ENCODE data around the gene EFCC1. TPM values are rescaled to one million over a fixed set of nuclear protein-coding genes. Genes with fewer than 3 reads are reported as not detected.

The EFCC1 gene
- total and polyA plus RNA-seq, 2 of the 8 experiments (the other 6 are each of a cell fraction or from before 2014, with no cell fraction given) = 0.14 to 0.37 TPM

- Histone ChIP-seq H2BK12ac (ENCODE audit: low read depth, low read length) (no peak overlapping the region), H4K20me1 (replicated peaks in 1 of 2; ENCODE audit: control insufficient read depth in 1 of 2, insufficient read depth in 2 of 2, low read length in 2 of 2) (no peaks in the 10 kb centered on the region), H3K27ac (ENCODE audit: low read depth, low read length) (no peak overlapping the region), H3K4me1 (replicated peaks in 1 of 4; ENCODE audit: control insufficient read depth in 3 of 4, insufficient read depth in 4 of 4, low read length in 3 of 4) (peaks cover 2 to 15% (median 5%) of the 10 kb centered on the region in 4 experiments; a peak in 6 of 7 replicates), H3K23me2 (ENCODE audit: low read depth, low read length) (no peaks in the 10 kb centered on the region), H3K18ac (ENCODE audit: extremely low read depth, low read length) (no peak overlapping the region), H3K23ac (ENCODE audit: insufficient read length) (no peak overlapping the region), H3K4ac (replicated peaks; ENCODE audit: insufficient read length, low read depth, low read length) (no peak overlapping the region), H3K79me2 (ENCODE audit: control insufficient read depth in 1 of 2, insufficient read depth in 2 of 2, low read length in 2 of 2) (no peaks in the 10 kb centered on the region), H3K4me2 (ENCODE audit: insufficient read depth in 1 of 2, low read depth in 2 of 2, low read length in 2 of 2) (no peak overlapping the region), H3K56ac (replicated peaks; ENCODE audit: insufficient read length, low read depth, low read length) (no peak overlapping the region), H3K9me3 (ENCODE audit: insufficient read depth in 2 of 2, low read depth in 1 of 2, low read length in 1 of 2) (no peaks in the 10 kb centered on the region), H4K8ac (ENCODE audit: extremely low read depth, insufficient read depth, low read length) (peak overlapping the region; percentile 43; the same call in 1 of the 2 replicates), H4K5ac (ENCODE audit: insufficient read length, low read depth, low read length) (no peak overlapping the region), H3K14ac (ENCODE audit: insufficient read length) (no peak overlapping the region), H2BK15ac (ENCODE audit: low read length) (no peak overlapping the region), H3K9ac (replicated peaks in 1 of 4; ENCODE audit: extremely low read depth in 1 of 4, low read depth in 3 of 4, low read length in 3 of 4) (no peak overlapping the region), H2AFZ (ENCODE audit: low read length) (no peak overlapping the region), H2BK20ac (ENCODE audit: low read length) (0 out of 2 replicates have a peak overlapping the region, but pooled peaks have one; percentile 18), H2AK5ac (ENCODE audit: low read depth, low read length) (0 out of 2 replicates have a peak overlapping the region, but pooled peaks have one; percentile 24), H2BK120ac (replicated peaks; ENCODE audit: low read depth, low read length) (no peak overlapping the region), H2BK5ac (ENCODE audit: low read depth, low read length) (no peak overlapping the region), H3K79me1 (ENCODE audit: low read depth, low read length) (no peaks in the 10 kb centered on the region), H3K36me3 (ENCODE audit: control insufficient read depth in 2 of 4, insufficient read depth in 4 of 4, low read length in 3 of 4) (no peaks in the 10 kb centered on the region), H3K4me3 (ENCODE audit: extremely low read depth in 1 of 4, insufficient read depth in 2 of 4, low read depth in 3 of 4, low read length in 4 of 4) (no peak overlapping the region), H3K27me3 (replicated peaks in 1 of 4; ENCODE audit: control insufficient read depth in 3 of 4, extremely low read depth in 1 of 4, insufficient read depth in 3 of 4, low read length in 3 of 4) (no peaks in the 10 kb centered on the region; a peak in 1 of 7 replicates), H4K91ac (replicated peaks; ENCODE audit: insufficient read length, low read length) (no peak overlapping the region)
- WGBS, 2 experiments (ENCODE audit: extremely low coverage in 1 of 2, insufficient coverage in 1 of 2, insufficient read length in 1 of 2, insufficient replicate concordance in 2 of 2, low coverage in 1 of 2, low lambda C conversion rate in 2 of 2, missing lambda C conversion rate in 1 of 2) = 87% methylated on average over 3 of the region's 3 CpGs; no CpG with 5 or more reads in 1 of the 2 experiments
- TF ChIP-seq CTCF (IDR thresholded peaks at IDR 0.05; ENCODE audit: control extremely low read depth in 1 of 3, insufficient read depth in 1 of 3, low read depth in 1 of 3, low read length in 3 of 3) = no peak
- TF ChIP-seq JUN (IDR thresholded peaks at IDR 0.05; ENCODE audit: low read depth, low read length) = no peak
- no peak for TF ChIP-seq ZNF274 (IDR thresholded peaks at IDR 0.05; ENCODE audit: borderline replicate concordance, extremely low read depth, low read length)
- no peak for TF ChIP-seq MAFK (IDR thresholded peaks at IDR 0.05; ENCODE audit: low read depth, low read length)
- TF ChIP-seq SRF (IDR thresholded peaks at IDR 0.05; ENCODE audit: low read depth, low read length) = no peak
- TF ChIP-seq CHD2 (IDR thresholded peaks at IDR 0.05; ENCODE audit: low read length) = no peak
- FAIRE-seq (no peak), DNase-seq (ENCODE audit: low read depth in 1 of 2, low spot score in 2 of 2) (no peak)
- ChIA-PET POLR2A (ENCODE audit: partially characterized antibody) (no interaction called here), CTCF (ENCODE audit: partially characterized antibody) (interaction anchor here (0.7 to 8.4 kb wide), 5 partner anchors 13 to 69 kb away, joined by 3 to 84 read pairs (median 3); no protein-coding TSS in a partner anchor)
Observed at GRCh38 chr3:129040039-129040336, 38.9 kb downstream of the EFCC1 start.
